GM12875 (cell line): ENCODE measurements around the gene OLFML2B.

Experiments
- H3K4me3 ChIP-seq: one replicate; pipeline ENCODE4 v1.5.1; 2011; ENCODE audit warnings: low read depth, low read length, control low read depth
- CTCF ChIP-seq: IDR thresholded peaks from 2 replicates; pipeline ENCODE4 v1.5.1; 2011; ENCODE audit warnings: low read depth, mild to moderate bottlenecking, control low read depth, inconsistent platforms, low read length, moderate library complexity, borderline replicate concordance; ENCODE audit not compliant: insufficient read depth

OLFML2B gene

GRCh38 chr1:161989108-161989507 is 34.6 kb downstream of the OLFML2B start:
- H3K4me3 ChIP-seq = no peak overlapping the region
- TF ChIP-seq CTCF = no peak

GRCh38 chr1:161988413-161988812 is 35.3 kb downstream of the OLFML2B start:
- H3K4me3 ChIP-seq = no peak overlapping the region
- TF ChIP-seq CTCF = no peak

- no peak overlapping the region for H3K4me3 ChIP-seq
- TF ChIP-seq CTCF = no peak
Measured at GRCh38 chr1:161987872-161988271, 35.8 kb downstream of the OLFML2B start.

- H3K4me3 ChIP-seq = no peak overlapping the region
- TF ChIP-seq CTCF = no peak
Measured at GRCh38 chr1:161987303-161987702, 36.4 kb downstream of the OLFML2B start.

GRCh38 chr1:161986328-161986727 is 37.3 kb downstream of the OLFML2B start:
- no peak overlapping the region for H3K4me3 ChIP-seq
- TF ChIP-seq CTCF = no peak

- TF ChIP-seq CTCF = no peak
Measured at GRCh38 chr1:161985301-161985822, 38.3 kb downstream of the OLFML2B start.

GRCh38 chr1:161983725-161984124 is 39.9 kb downstream of the OLFML2B start:
- H3K4me3 ChIP-seq = no peak overlapping the region
- no peak for TF ChIP-seq CTCF

More at GRCh38 chr1:161985301-161985822, 38.3 kb downstream of the OLFML2B start:
- no peak overlapping the region for H3K4me3 ChIP-seq
